Parathyroid adenoma (tissue), 2 donors: ENCODE measurements around the gene RANBP6.

ENCODE experiments used
- H2AFZ ChIP-seq: fragments of 300-600 bp; sonication (generic); one replicate; pipeline ENCODE4 v1.7.0; 2017; ENCODE audit warnings: antibody characterized with exemption, mild to moderate bottlenecking
- H3K27ac ChIP-seq: fragments of 300-600 bp; sonication (generic); one replicate; pipeline ENCODE4 v1.7.0; 2017
- H3K27me3 ChIP-seq: fragments of 300-600 bp; sonication (generic); one replicate; pipeline ENCODE4 v1.7.0; 2017; ENCODE audit warnings: low read length; ENCODE audit not compliant: control insufficient read depth, insufficient read depth
- H3K36me3 ChIP-seq: fragments of 300-600 bp; sonication (generic); one replicate; pipeline ENCODE4 v1.7.0; 2017; ENCODE audit warnings: low read length; ENCODE audit not compliant: control insufficient read depth, insufficient read depth
- H3K4me1 ChIP-seq: fragments of 300-600 bp; sonication (generic); one replicate; pipeline ENCODE4 v1.7.0; 2017; ENCODE audit warnings: control low read depth
- H3K4me2 ChIP-seq: fragments of 300-600 bp; sonication (generic); one replicate; pipeline ENCODE4 v1.7.0; 2017; ENCODE audit warnings: low read length
- H3K4me3 ChIP-seq: fragments of 300-600 bp; sonication (generic); one replicate; pipeline ENCODE4 v1.7.0; 2017; ENCODE audit warnings: low read depth, low read length
- H3K79me2 ChIP-seq: fragments of 300-600 bp; sonication (generic); one replicate; pipeline ENCODE4 v1.7.0; 2017; ENCODE audit warnings: control low read depth
- H3K9ac ChIP-seq: fragments of 300-600 bp; sonication (generic); one replicate; pipeline ENCODE4 v1.7.0; 2017; ENCODE audit warnings: mild to moderate bottlenecking
- H3K9me3 ChIP-seq: fragments of 300-600 bp; sonication (generic); one replicate; pipeline ENCODE4 v1.7.0; 2017; ENCODE audit warnings: low read length; ENCODE audit not compliant: control insufficient read depth
- CTCF ChIP-seq: fragments of 300-600 bp; sonication (generic); IDR thresholded peaks from one replicate; pipeline ENCODE4 v1.7.0; 2017; ENCODE audit warnings: antibody characterized with exemption, mild to moderate bottlenecking
- donor health status: primary hyperparathyroidism.

RANBP6 gene

GRCh38 chr9:5988265-5988664, 27.2 kb downstream of the RANBP6 start:
- no peaks in the 10 kb centered on the region for H3K27me3 ChIP-seq

GRCh38 chr9:5983042-5983441, 32.4 kb downstream of the RANBP6 start:
- Histone ChIP-seq H3K79me2 (peaks cover 6% of the 10 kb centered on the region), H3K4me3 (no peak overlapping the region), H3K27ac (no peak overlapping the region), H3K36me3 (no peaks in the 10 kb centered on the region), H3K9me3 (no peaks in the 10 kb centered on the region), H3K27me3 (no peaks in the 10 kb centered on the region), H2AFZ (no peak overlapping the region), H3K4me2 (no peak overlapping the region), H3K9ac (no peak overlapping the region), H3K4me1 (no peaks in the 10 kb centered on the region)
- no peak for TF ChIP-seq CTCF

More at GRCh38 chr9:5988265-5988664, 27.2 kb downstream of the RANBP6 start:
- Histone ChIP-seq H3K79me2 (peaks cover 8% of the 10 kb centered on the region), H3K4me2 (no peak overlapping the region), H3K4me1 (no peaks in the 10 kb centered on the region), H2AFZ (no peak overlapping the region), H3K9me3 (no peaks in the 10 kb centered on the region), H3K36me3 (no peaks in the 10 kb centered on the region), H3K9ac (no peak overlapping the region), H3K4me3 (no peak overlapping the region), H3K27ac (no peak overlapping the region)
- no peak for TF ChIP-seq CTCF

GRCh38 chr9:5982317-5982716, 33.1 kb downstream of the RANBP6 start:
- no peak for TF ChIP-seq CTCF

GRCh38 chr9:5978523-5978922, 36.9 kb downstream of the RANBP6 start:
- no peak overlapping the region for H2AFZ ChIP-seq
- no peaks in the 10 kb centered on the region for H3K27me3 ChIP-seq
- no peak overlapping the region for H3K27ac ChIP-seq
- no peak overlapping the region for H3K4me2 ChIP-seq
- no peak for TF ChIP-seq CTCF
- H3K9me3 ChIP-seq = no peaks in the 10 kb centered on the region
- H3K4me3 ChIP-seq = no peak overlapping the region
- H3K9ac ChIP-seq = no peak overlapping the region
- H3K4me1 ChIP-seq = no peaks in the 10 kb centered on the region
- peaks cover 11% of the 10 kb centered on the region for H3K79me2 ChIP-seq
- no peaks in the 10 kb centered on the region for H3K36me3 ChIP-seq

More at GRCh38 chr9:5982317-5982716, 33.1 kb downstream of the RANBP6 start:
- no peak overlapping the region for H3K27ac ChIP-seq
- H2AFZ ChIP-seq = no peak overlapping the region
- no peak overlapping the region for H3K4me3 ChIP-seq
- no peaks in the 10 kb centered on the region for H3K9me3 ChIP-seq
- no peak overlapping the region for H3K9ac ChIP-seq
- H3K79me2 ChIP-seq = peaks cover 6% of the 10 kb centered on the region
- H3K36me3 ChIP-seq = no peaks in the 10 kb centered on the region
- H3K4me1 ChIP-seq = no peaks in the 10 kb centered on the region
- no peak overlapping the region for H3K4me2 ChIP-seq
- no peaks in the 10 kb centered on the region for H3K27me3 ChIP-seq

GRCh38 chr9:5976674-5977397, 38.6 kb downstream of the RANBP6 start:
- Histone ChIP-seq H3K4me2 (no peak overlapping the region), H3K9ac (no peak overlapping the region), H2AFZ (no peak overlapping the region), H3K27ac (no peak overlapping the region), H3K9me3 (no peaks in the 10 kb centered on the region), H3K36me3 (no peaks in the 10 kb centered on the region), H3K4me3 (no peak overlapping the region), H3K79me2 (peaks cover 11% of the 10 kb centered on the region), H3K4me1 (no peaks in the 10 kb centered on the region), H3K27me3 (no peaks in the 10 kb centered on the region)
- no peak for TF ChIP-seq CTCF
